ENCODE measurements around the gene NDUFS2. TPM values are rescaled to one million over a fixed set of nuclear protein-coding genes. Genes with fewer than 3 reads are reported as not detected.
"Not testable (repeated sequence)": the region's sequence is repeated elsewhere in the genome, so short reads cannot be mapped to it uniquely, and the experiment has no call there.

Gene NDUFS2
- total RNA-seq, 2 donors from 2014 or later = 115 to 126 TPM

GRCh38 chr1:161222175-161223019 lies 20.2 kb downstream of the NDUFS2 start:
- ATAC-seq = no peak
- H3K9me3 Mint-ChIP-seq = no peaks in the 10 kb centered on the region
- no peak for DNase-seq (ENCODE audit: low spot score in 2 of 2)
- H3K27ac Mint-ChIP-seq = peak overlapping the region in 1 of 2 donors; percentile 52
- peaks cover 5 to 6% of the 10 kb centered on the region in 2 donors for H3K36me3 Mint-ChIP-seq

DNA sequence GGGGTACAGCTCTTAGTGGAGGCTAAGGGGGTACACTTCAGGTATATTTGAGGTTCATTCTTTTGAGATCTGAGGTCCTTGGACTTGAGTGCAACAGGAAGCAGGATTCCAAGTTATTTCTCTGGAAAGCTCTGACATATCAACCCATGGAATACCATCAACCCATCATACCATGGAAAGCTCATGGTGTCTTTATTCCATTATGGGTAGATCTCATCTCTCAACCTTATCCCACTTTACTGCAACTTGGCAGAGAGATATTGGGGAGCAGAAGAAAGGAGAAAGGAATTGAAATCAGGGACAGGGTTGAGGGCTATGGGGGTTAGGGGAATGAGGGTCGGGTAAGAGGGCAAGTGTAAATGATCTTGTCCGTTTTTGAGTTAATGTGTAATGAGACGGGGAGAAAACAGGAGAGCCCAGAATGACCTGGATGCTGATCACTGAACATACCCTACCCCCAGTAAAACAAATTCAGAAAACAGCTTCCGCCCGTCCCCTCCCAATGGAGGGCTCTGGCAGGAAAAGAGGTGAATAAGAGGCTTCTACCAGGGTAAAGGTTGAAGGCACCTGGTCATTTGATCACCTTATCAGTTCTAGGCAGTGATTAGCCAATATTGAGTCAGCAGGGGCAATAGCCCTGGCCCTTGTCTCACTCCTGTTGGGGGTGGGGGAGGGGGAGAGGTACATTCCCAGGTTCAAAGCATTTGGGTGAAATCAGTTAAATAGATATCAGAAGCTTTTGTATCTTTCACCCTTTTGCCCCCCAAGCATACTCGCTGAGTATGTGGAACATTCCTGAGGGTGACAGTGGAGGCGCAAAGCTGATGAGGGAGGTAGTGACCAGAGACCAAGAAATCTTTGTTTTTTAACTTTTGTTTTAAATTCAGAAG lies 21.9 kb downstream of the NDUFS2 start:
- no peak for ATAC-seq
- Mint-ChIP-seq H3K27ac (no peak overlapping the region), H3K36me3 (peaks cover 10 to 20% of the 10 kb centered on the region in 2 donors), H3K9me3 (no peaks in the 10 kb centered on the region)
- DNase-seq (ENCODE audit: low spot score in 2 of 2) = no peak

DNA sequence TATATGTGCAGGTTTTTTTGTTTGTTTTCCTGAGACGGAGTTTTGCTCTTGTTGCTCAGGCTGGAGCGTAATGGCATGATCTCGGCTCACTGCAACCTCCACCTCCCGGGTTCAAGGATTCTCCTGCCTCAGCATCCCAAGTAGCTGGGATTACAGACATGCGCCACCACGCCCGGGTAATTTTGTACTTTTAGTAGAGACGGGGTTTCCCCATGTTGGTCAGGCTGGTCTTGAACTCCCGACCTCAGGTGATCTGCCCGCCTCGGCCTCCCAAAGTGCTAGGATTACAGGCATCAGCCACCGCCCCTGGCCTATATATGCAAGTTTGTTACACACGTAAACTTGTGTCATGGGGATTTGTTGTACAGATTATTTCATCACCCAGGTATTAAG lies 22.5 kb downstream of the NDUFS2 start:
- peaks cover 10 to 20% of the 10 kb centered on the region in 2 donors for H3K36me3 Mint-ChIP-seq
- not testable (repeated sequence) for ATAC-seq, H3K27ac Mint-ChIP-seq

GRCh38 chr1:161225178-161225533 lies 23.0 kb downstream of the NDUFS2 start:
- peak; percentile 8 to 14 for ATAC-seq
- Mint-ChIP-seq H3K27ac (peak overlapping the region; percentile 69 to 83), H3K36me3 (peaks cover 10 to 20% of the 10 kb centered on the region in 2 donors), H3K9me3 (no peaks in the 10 kb centered on the region)
- no peak for DNase-seq (ENCODE audit: low spot score in 2 of 2)

More for the DNA sequence above, 22.5 kb downstream of the NDUFS2 start:
- H3K9me3 Mint-ChIP-seq; DNase-seq (ENCODE audit: low spot score in 2 of 2): not testable (repeated sequence)

- Mint-ChIP-seq H3K9me3 (no peaks in the 10 kb centered on the region), H3K27ac (peak within 1 kb of the TSS; percentile 83 to 99), H3K36me3 (peaks cover 10 to 20% of the 10 kb centered on the region in 2 donors)
- ATAC-seq = peak; percentile 97
- peak; percentile 86 to 89 for DNase-seq (ENCODE audit: low spot score in 2 of 2)
These were observed 23.6 kb downstream of the NDUFS2 start, which contains the start of gene TOMM40L for GRCh38 chr1:161225534-161226319. TSS of gene TOMM40L (plus strand) at chr1:161226060. CDS start at chr1:161226490, 430 bp downstream.

- H3K9me3 Mint-ChIP-seq = no peaks in the 10 kb centered on the region
- H3K36me3 Mint-ChIP-seq = peaks cover 10 to 20% of the 10 kb centered on the region in 2 donors
- DNase-seq (ENCODE audit: low spot score in 2 of 2) (no peak), ATAC-seq (no peak)
- peak overlapping the region; percentile 83 to 99 for H3K27ac Mint-ChIP-seq
These were observed 24.1 kb downstream of the NDUFS2 start for GRCh38 chr1:161226320-161226711.

GRCh38 chr1:161226759-161227158 lies 24.6 kb downstream of the NDUFS2 start:
- no peaks in the 10 kb centered on the region for H3K9me3 Mint-ChIP-seq
- ATAC-seq (no peak), DNase-seq (ENCODE audit: low spot score in 2 of 2) (no peak)
- H3K27ac Mint-ChIP-seq = peak overlapping the region; percentile 80 to 99
- H3K36me3 Mint-ChIP-seq = peaks cover 10 to 20% of the 10 kb centered on the region in 2 donors

GRCh38 chr1:161227196-161227871 lies 25.2 kb downstream of the NDUFS2 start:
- peak; percentile 81 to 94 for DNase-seq (ENCODE audit: low spot score in 2 of 2)
- Mint-ChIP-seq H3K36me3 (peaks cover 10 to 20% of the 10 kb centered on the region in 2 donors), H3K27ac (peak overlapping the region; percentile 80 to 99), H3K9me3 (no peaks in the 10 kb centered on the region)
- peak; percentile 51 to 56 for ATAC-seq

DNA sequence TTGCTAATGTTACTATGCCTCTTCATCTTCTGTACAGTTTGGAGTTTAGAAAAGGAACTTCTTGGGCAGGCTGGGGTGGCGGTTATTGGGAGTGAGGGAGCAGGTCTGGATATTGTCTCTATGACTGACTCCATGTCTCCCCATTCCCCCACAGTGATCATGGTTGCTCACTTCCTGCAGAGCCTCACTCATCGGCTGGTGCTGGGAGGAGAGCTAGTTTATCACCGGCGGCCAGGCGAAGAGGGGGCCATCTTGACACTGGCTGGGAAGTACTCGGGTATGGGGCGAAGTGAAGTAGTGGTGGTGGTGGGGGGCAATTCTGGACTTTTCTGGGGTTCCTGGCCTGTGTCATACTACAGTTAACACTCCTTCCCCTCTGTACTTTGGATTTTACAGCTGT lies 25.9 kb downstream of the NDUFS2 start:
- Mint-ChIP-seq H3K9me3 (no peaks in the 10 kb centered on the region), H3K36me3 (peaks cover 10 to 20% of the 10 kb centered on the region in 2 donors), H3K27ac (peak overlapping the region; percentile 80 to 99)
- DNase-seq (ENCODE audit: low spot score in 2 of 2) (no peak), ATAC-seq (no peak)

- Mint-ChIP-seq H3K9me3 (no peaks in the 10 kb centered on the region), H3K36me3 (peaks cover 10 to 20% of the 10 kb centered on the region in 2 donors), H3K27ac (no peak overlapping the region)
- DNase-seq (ENCODE audit: low spot score in 2 of 2) = no peak
- ATAC-seq = no peak
These were observed 27.7 kb downstream of the NDUFS2 start for GRCh38 chr1:161229896-161230295.

DNA sequence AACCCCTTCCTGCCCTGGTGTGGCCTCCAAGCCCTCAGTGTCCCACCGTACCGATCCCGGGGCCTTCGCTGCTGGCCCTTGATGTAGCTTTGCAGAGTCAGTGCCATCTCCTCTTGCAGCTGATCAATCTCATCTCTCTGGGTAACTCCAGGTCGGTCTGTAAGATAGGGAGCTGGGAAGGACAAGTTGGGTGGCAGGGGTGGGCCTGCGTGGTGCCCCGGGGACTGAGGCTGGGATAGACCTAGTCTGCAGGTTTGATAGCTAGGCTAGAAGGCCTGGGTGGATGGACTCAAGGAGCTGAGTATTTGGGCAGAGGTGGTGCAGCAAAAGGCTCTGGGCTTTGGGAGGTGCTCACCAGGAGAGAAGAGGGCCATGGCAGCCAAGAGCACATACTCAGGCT lies 28.6 kb downstream of the NDUFS2 start:
- H3K9me3 Mint-ChIP-seq = no peaks in the 10 kb centered on the region
- H3K36me3 Mint-ChIP-seq = peaks cover 10 to 19% of the 10 kb centered on the region in 2 donors
- ATAC-seq (no peak), DNase-seq (ENCODE audit: low spot score in 2 of 2) (no peak)
- peak overlapping the region; percentile 8 to 47 for H3K27ac Mint-ChIP-seq

- DNase-seq (ENCODE audit: low spot score in 2 of 2) = no peak
- ATAC-seq = no peak
- Mint-ChIP-seq H3K36me3 (peaks cover 5 to 7% of the 10 kb centered on the region in 2 donors), H3K27ac (peak overlapping the region in 1 of 2 donors; percentile 55), H3K9me3 (no peaks in the 10 kb centered on the region)
These were observed 30.9 kb downstream of the NDUFS2 start for GRCh38 chr1:161233102-161233501.

GRCh38 chr1:161235957-161236775 lies 34.0 kb downstream of the NDUFS2 start:
- no peaks in the 10 kb centered on the region for H3K36me3 Mint-ChIP-seq
- H3K27ac Mint-ChIP-seq = no peak overlapping the region
- no peak for ATAC-seq
- no peaks in the 10 kb centered on the region for H3K9me3 Mint-ChIP-seq
- no peak for DNase-seq (ENCODE audit: low spot score in 2 of 2)

GRCh38 chr1:161238039-161238473 lies 35.9 kb downstream of the NDUFS2 start, which contains the start of gene NR1I3:
TSS of gene NR1I3 (minus strand) at chr1:161238203. CDS start at chr1:161236565, 1,638 bp downstream.
- ATAC-seq (no peak), DNase-seq (ENCODE audit: low spot score in 2 of 2) (no peak)
- Mint-ChIP-seq H3K27ac (no peak within 1 kb of the TSS), H3K9me3 (no peaks in the 10 kb centered on the region), H3K36me3 (no peaks in the 10 kb centered on the region)

DNA sequence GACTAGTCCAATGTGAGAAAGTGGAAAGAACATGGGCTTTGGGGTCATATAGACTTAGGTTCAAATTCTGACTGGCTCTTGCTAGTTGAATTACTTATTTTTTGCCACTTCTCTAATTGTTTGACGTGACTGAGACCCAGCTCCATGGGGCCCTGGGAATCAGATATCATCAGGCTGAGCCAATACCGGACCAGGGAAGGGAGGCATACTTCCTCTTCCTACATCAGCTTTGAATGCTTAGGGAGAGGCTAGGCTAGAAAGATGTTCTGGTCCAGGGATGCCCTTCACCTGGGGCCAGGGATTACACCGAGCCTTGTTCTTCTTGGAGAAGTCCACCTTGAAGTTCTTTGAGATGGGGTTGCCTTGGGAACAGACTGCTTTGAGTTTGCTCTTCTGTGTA lies 39.5 kb downstream of the NDUFS2 start:
- Mint-ChIP-seq H3K9me3 (no peaks in the 10 kb centered on the region), H3K27ac (no peak overlapping the region), H3K36me3 (no peaks in the 10 kb centered on the region)
- DNase-seq (ENCODE audit: low spot score in 2 of 2) (no peak), ATAC-seq (no peak)

Measured in activated naive CD4-positive, alpha-beta T cell treated with anti-CD3 and anti-CD28 coated beads, Interleukin-2, amount 50 U/mL, for 72 hours (primary cell).